KOPT-K1 (cell line): ENCODE measurements around the gene POU2AF1.

Source experiments
- H3K27ac ChIP-seq: fragments of 200-600 bp; sonication (generic); 2 replicates; pipeline ENCODE4 v1.5.1; 2016; ENCODE audit warnings: antibody characterized with exemption, mild to moderate bottlenecking, low read depth, low read length; ENCODE audit not compliant: poor library complexity, severe bottlenecking
- H3K36me3 ChIP-seq: fragments of 200-600 bp; sonication (generic); 2 replicates; pipeline ENCODE4 v1.5.1; 2017; ENCODE audit warnings: antibody characterized with exemption, mild to moderate bottlenecking, low read length, moderate library complexity; ENCODE audit not compliant: insufficient read depth
- H3K9me3 ChIP-seq: fragments of 200-600 bp; sonication (generic); 2 replicates; pipeline ENCODE4 v1.5.1; 2017; ENCODE audit warnings: antibody characterized with exemption, low read length, mild to moderate bottlenecking; ENCODE audit not compliant: insufficient read depth, poor library complexity, severe bottlenecking

The POU2AF1 gene

GRCh38 chr11:111319296-111319695 is 59.8 kb downstream of the POU2AF1 start:
- H3K9me3 ChIP-seq: no peaks in the 10 kb centered on the region
- H3K36me3 ChIP-seq: no peaks in the 10 kb centered on the region
- H3K27ac ChIP-seq: no peak overlapping the region

DNA sequence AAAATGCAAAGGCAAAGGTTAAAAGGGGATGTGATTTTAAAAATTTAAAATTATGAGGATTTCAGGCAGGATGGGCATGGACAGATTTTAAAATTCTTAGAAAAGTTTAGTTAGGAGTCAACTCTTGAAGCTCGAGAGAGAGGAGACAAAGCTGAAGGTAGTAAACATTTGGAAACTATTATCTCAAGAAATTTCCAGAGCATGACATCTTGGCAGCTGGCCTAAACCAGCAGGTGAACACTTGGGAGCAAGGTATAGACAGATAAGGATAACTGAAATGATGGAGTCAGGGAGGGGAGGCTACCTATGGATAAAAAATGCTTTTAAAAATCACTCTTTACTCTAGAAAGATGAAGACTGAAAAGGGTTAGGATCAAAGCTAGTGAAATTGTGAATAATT is 67.0 kb downstream of the POU2AF1 start:
- H3K9me3 ChIP-seq: no peaks in the 10 kb centered on the region
- H3K36me3 ChIP-seq: no peaks in the 10 kb centered on the region
- H3K27ac ChIP-seq: no peak overlapping the region

DNA sequence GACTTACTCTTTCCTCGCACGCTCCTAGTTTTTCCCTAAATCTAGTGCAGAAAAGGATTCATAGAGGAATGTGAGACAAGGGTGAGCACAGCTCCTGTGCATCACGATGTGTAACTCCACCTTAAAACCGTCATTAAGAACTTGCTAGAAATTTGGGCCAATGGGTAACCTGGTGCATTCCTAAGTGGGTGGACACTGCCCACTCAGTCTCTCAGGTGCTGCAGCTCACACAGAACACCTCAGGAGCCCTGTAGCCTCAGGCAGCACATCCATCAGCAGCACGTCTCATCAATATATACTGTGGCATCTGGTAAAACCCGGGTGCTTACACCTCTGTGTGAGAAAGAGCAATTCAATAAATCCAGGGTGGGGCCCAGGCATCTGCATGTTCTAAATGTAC is 68.4 kb downstream of the POU2AF1 start:
- H3K36me3 ChIP-seq: no peaks in the 10 kb centered on the region
- no peak overlapping the region for H3K27ac ChIP-seq
- H3K9me3 ChIP-seq: no peaks in the 10 kb centered on the region

DNA sequence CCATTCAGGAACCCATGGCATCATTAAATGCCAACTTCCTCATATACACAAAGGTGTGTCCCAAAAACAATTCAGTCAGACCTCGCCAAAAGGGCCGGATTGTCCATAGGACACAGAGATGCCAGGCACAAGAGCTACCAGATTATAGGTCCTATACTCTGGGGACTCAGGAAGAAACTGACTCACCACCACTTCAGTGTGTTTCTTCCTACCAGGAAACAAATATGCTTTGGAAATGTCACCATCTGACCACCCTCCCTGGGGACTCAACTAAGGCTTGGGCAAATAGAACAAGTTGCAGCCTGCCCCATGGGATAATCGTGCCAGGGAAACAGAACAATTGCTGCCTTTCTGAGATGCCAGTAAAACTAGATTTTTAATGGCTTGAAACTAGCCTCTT is 69.0 kb downstream of the POU2AF1 start:
- Histone ChIP-seq H3K9me3 (no peaks in the 10 kb centered on the region), H3K27ac (no peak overlapping the region), H3K36me3 (no peaks in the 10 kb centered on the region)

- no peak overlapping the region for H3K27ac ChIP-seq
- H3K9me3 ChIP-seq: no peaks in the 10 kb centered on the region
- H3K36me3 ChIP-seq: no peaks in the 10 kb centered on the region
Observed at GRCh38 chr11:111309215-111309915, 69.7 kb downstream of the POU2AF1 start.

DNA sequence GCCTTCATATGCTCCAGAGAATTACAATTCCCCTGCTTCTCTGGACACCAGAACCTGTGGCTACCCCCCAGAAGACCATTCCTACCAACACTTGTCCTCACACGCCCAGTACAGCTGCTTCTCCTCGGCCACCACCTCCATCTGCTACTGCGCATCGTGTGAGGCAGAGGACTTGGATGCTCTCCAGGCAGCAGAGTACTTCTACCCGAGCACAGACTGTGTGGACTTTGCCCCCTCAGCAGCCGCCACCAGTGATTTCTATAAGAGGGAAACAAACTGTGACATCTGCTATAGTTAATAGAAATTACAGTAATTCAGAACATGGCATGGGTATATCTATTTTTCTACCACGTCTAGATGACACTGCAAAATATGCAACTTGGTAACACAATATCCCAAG is 70.9 kb downstream of the POU2AF1 start:
- Histone ChIP-seq H3K36me3 (no peaks in the 10 kb centered on the region), H3K27ac (no peak overlapping the region), H3K9me3 (no peaks in the 10 kb centered on the region)

DNA sequence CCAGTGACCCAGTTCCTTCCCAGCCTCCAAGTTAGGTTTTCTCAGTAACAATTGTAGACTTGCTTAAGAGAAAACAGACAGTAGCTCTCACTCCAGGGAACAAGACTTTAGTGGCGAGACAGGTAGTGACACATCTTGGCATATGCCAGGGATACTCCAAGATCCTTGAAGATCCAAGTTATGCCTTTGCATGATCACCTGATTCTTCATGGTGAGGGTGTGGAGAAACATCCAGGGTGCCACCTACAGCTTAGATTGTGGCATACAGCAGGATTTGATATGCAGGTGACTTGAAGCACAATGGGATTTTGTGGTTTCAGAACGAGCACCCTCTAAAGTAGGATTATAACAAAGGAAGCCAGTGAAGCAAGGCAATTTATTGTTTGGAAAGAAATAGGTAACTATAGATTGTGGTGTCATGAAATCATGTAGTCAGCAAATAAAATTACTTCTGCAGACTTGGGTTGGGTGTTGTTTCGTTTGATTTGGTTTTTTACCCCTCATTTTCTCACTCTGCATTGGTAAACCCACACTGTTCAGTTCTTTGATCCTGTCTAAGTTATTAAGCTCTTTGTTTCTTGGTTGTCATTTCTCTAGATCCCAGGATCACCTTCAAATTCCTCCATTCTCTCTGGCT is 71.5 kb downstream of the POU2AF1 start:
- Histone ChIP-seq H3K36me3 (no peaks in the 10 kb centered on the region), H3K9me3 (no peaks in the 10 kb centered on the region), H3K27ac (no peak overlapping the region)

DNA sequence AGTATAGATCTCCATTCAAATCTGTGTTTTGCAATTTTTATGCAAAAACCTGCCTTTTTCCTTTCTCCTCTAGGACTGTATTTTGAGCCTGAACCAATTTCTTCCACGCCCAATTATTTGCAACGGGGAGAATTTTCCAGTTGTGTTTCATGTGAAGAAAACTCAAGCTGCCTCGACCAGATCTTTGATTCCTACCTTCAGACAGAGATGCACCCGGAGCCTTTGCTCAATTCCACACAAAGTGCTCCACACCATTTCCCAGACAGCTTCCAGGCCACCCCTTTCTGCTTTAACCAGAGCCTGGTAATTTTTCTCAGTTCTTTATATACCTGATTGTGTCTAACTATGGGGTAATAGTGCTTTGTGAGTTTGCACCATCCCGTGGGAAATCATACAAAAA is 72.8 kb downstream of the POU2AF1 start:
- H3K36me3 ChIP-seq: no peaks in the 10 kb centered on the region
- no peak overlapping the region for H3K27ac ChIP-seq
- no peaks in the 10 kb centered on the region for H3K9me3 ChIP-seq

GRCh38 chr11:111305876-111306275 is 73.2 kb downstream of the POU2AF1 start:
- no peaks in the 10 kb centered on the region for H3K36me3 ChIP-seq
- H3K27ac ChIP-seq: no peak overlapping the region
- no peaks in the 10 kb centered on the region for H3K9me3 ChIP-seq

DNA sequence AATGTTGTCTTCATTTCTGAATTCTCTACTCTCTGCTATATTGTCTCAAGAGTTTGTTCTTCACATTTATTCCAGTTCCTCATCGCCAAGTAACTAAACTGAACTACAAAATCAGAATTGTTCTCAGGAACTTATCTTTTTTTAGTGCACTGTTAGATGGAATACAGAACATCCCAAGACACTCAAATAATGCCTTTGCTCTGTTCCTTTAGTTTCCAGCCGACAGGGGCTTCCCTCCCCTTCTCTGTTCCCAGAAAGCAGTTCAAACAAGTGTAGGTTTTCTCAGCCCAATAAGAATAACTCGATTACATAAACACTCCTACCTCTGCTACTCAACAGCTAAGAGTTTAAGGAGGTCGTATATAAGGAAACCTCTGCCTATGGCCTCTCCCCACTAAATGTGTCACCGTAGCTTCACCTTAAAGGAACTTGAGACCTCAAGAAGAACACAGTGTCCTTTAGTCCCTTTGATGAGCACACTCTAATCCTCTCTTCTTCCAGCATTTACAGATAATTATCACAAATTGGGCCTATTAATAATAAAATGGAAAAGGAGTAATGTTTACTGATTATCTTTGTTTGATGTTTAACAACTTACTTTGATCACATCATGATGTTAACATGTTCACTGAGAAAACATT is 73.8 kb downstream of the POU2AF1 start:
- no peaks in the 10 kb centered on the region for H3K9me3 ChIP-seq
- H3K36me3 ChIP-seq: no peaks in the 10 kb centered on the region
- no peak overlapping the region for H3K27ac ChIP-seq

DNA sequence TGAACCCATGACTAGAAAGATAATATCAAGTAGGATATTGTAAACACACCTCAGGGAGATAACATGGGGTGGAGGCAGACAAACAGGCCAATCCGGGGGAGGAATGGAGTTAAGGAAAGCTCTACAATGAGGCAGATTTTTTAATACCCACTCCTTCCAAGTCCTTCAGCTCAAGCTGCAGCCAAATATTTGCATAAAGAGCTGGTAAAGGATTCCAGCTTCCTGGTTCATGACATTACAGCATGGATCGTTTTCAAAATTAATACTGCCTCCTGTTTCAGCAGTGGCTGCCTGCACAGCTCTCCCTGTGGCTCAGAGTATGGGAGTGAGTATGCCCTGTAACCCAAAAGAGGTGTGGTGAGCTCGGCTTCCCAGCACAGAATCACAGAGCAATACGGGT is 75.6 kb downstream of the POU2AF1 start:
- H3K9me3 ChIP-seq: no peaks in the 10 kb centered on the region

GRCh38 chr11:111302298-111302697 is 76.8 kb downstream of the POU2AF1 start:
- H3K27ac ChIP-seq: no peak overlapping the region
- no peaks in the 10 kb centered on the region for H3K36me3 ChIP-seq
- no peaks in the 10 kb centered on the region for H3K9me3 ChIP-seq

More for the DNA sequence above, 75.6 kb downstream of the POU2AF1 start:
- Histone ChIP-seq H3K36me3 (no peaks in the 10 kb centered on the region), H3K27ac (no peak overlapping the region)
